Effector CD4-positive, alpha-beta T cell (primary cell): ENCODE results near the gene ALKBH4.
"Not testable (repeated sequence)": the region's sequence is repeated elsewhere in the genome, so short reads cannot be mapped to it uniquely, and the experiment has no call there.

Source experiments
- DNase-seq: peaks from one replicate; pipeline ENCODE4 v3.0.0-alpha.2; 2020
- total RNA-seq: gene quantifications from one replicate; lab custom pipeline; 2026; lab: John Stamatoyannopoulos, UW

ALKBH4 gene
- total RNA-seq: 6.0 reads per million, percentile 23 among the genes with 10 or more reads in this experiment

GRCh38 chr7:102464577-102465280 is at the start of gene ALKBH4, which contains the start of gene LRWD1:
TSS of gene ALKBH4 (minus strand) at chr7:102464863. CDS start at chr7:102464836, 27 bp downstream.
TSS of gene LRWD1 (plus strand) at chr7:102464984. CDS start at chr7:102465081, 97 bp downstream.
- DNase-seq: peak; percentile 90

- peak; percentile 1 for DNase-seq
Measured at GRCh38 chr7:102512642-102513221, 48.1 kb upstream of the ALKBH4 start.

GRCh38 chr7:102511860-102512522 is 47.3 kb upstream of the ALKBH4 start:
- not testable (repeated sequence) for DNase-seq

GRCh38 chr7:102510575-102510974 is 45.9 kb upstream of the ALKBH4 start:
- not testable (repeated sequence) for DNase-seq

GRCh38 chr7:102507410-102508088 is 42.9 kb upstream of the ALKBH4 start:
- DNase-seq: not testable (repeated sequence)

- not testable (repeated sequence) for DNase-seq
Measured at GRCh38 chr7:102505298-102506185, 40.9 kb upstream of the ALKBH4 start.

- not testable (repeated sequence) for DNase-seq
Measured at GRCh38 chr7:102503141-102503540, 38.5 kb upstream of the ALKBH4 start.

- DNase-seq: not testable (repeated sequence)
Measured at GRCh38 chr7:102498321-102498720, 33.7 kb upstream of the ALKBH4 start.

GRCh38 chr7:102497308-102497707 is 32.6 kb upstream of the ALKBH4 start:
- DNase-seq: not testable (repeated sequence)

- not testable (repeated sequence) for DNase-seq
Measured at GRCh38 chr7:102496861-102497260, 32.2 kb upstream of the ALKBH4 start.

- not testable (repeated sequence) for DNase-seq
Measured at GRCh38 chr7:102494473-102495149, 29.9 kb upstream of the ALKBH4 start.

GRCh38 chr7:102494026-102494425 is 29.4 kb upstream of the ALKBH4 start:
- DNase-seq: not testable (repeated sequence)

GRCh38 chr7:102493220-102493935 is 28.7 kb upstream of the ALKBH4 start:
- not testable (repeated sequence) for DNase-seq

GRCh38 chr7:102490529-102491075 is 25.9 kb upstream of the ALKBH4 start:
- not testable (repeated sequence) for DNase-seq

GRCh38 chr7:102484317-102484716 is 19.7 kb upstream of the ALKBH4 start:
- DNase-seq: not testable (repeated sequence)

GRCh38 chr7:102481962-102482361 is 17.3 kb upstream of the ALKBH4 start:
- DNase-seq: not testable (repeated sequence)

- DNase-seq: not testable (repeated sequence)
Measured at GRCh38 chr7:102479982-102480637, 15.4 kb upstream of the ALKBH4 start.

- not testable (repeated sequence) for DNase-seq
Measured at GRCh38 chr7:102479209-102479584, 14.5 kb upstream of the ALKBH4 start.
